ENCODE measurements around the gene RPL19.

RPL19 gene

DNA sequence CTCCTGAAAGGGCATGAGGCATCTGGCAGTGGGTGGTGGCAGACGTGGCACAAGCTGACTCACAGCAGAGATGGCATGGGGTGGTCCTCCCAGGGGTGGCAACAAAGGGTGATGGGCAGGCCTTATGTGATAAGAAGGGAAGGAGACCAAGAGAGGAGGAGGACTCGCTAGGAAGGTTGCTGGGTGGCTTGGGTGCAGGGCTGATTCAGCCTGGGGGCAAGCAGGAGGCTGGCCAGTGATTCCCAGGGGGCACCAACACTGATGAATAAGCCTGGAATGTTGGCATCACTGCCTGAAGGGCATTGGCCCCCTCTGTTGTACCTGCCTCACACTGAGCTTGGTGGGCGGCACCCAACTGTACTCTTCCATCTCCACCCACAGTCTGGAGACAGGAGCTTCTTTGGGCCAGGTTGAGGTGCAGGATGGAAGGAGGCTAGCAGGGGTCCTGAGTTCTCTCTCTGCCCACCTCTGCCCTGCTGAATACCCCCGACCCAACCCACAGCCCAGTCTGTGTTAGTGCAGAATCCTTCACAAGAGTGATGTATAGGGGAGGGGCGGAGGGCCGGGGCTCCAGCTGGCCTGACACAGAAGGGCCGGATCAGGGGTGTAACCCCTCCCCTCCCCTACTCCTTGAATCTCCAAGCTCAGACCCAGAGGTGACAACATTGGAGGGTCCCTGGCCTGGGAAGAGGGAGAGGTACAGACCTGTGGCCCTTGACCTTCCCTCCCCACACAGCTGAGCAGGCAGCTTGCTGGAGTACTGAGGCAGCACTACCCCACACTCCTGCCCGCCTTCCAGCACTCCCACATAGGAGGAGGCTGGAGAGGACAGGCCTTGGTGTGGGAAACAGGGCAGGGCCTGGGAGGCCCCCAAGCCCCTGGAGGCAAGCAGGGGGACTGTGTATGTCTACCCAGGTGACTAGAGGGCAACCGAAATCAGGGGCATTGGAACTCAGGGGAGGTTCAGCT lies 23.1 kb downstream of the RPL19 start:
- DNase-seq (no peak), ATAC-seq (peak; percentile 21)
- peaks cover 67% of the 10 kb centered on the region for H3K27me3 Mint-ChIP-seq
- no peak overlapping the region for H3K27ac Mint-ChIP-seq
- H3K4me3 Mint-ChIP-seq = no peak overlapping the region
- H3K4me1 Mint-ChIP-seq = peaks cover 21% of the 10 kb centered on the region
- H3K9me3 Mint-ChIP-seq = no peaks in the 10 kb centered on the region

DNA sequence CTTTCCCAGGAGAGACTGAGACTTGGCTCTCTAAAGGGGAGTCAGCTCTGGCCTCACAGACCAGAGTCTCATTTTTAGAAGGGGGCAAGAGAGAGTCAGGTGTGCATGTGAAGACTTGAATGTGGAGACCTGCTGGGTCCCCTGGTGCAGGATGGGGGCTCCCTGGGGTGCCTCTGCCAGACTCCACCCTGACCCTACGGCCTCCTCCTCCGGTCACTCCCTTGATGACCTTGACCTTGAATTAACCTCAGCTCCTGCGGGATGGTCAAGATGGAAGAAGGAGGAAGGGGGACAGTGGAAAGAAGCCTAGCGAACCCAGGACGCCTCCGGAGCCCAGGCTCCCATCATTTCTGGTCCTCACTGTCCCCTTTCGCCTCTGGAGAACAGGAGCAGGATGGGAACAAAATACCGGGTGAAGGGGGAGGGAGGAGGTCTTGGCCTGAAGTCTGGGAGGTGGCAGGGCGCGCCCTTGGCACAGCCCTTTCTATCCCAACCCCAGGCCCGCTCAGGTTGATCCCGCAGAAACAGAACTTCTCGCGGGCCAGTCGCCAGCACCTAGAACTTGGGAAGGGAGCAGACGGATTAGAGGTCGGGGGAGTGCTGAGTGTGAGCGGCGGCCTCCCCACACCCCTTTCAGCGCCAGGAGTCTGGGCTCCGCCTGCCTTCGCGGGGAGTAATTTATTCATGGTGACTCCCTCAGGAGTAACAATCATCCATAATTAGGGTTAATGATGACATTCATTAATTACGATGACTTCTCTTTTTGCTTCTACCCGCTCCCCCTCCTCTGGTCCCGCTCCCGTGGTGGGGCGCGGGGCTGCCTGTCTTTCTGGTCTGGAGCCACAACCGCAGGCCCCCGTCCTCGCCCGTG lies 24.1 kb downstream of the RPL19 start:
- ATAC-seq (no peak), DNase-seq (no peak)
- Mint-ChIP-seq H3K4me3 (peak overlapping the region; percentile 32 to 58), H3K27me3 (peaks cover 63% of the 10 kb centered on the region), H3K27ac (no peak overlapping the region), H3K9me3 (no peaks in the 10 kb centered on the region), H3K4me1 (peaks cover 20% of the 10 kb centered on the region)

- Mint-ChIP-seq H3K9me3 (no peaks in the 10 kb centered on the region), H3K4me3 (peak overlapping the region; percentile 81 to 82), H3K27me3 (peaks cover 62% of the 10 kb centered on the region), H3K27ac (peak overlapping the region in 1 of 2 donors; percentile 80), H3K4me1 (peaks cover 26% of the 10 kb centered on the region)
- peak; percentile 40 for ATAC-seq
- DNase-seq = no peak
Measured at GRCh38 chr17:39224778-39225307, 24.8 kb downstream of the RPL19 start.

DNA sequence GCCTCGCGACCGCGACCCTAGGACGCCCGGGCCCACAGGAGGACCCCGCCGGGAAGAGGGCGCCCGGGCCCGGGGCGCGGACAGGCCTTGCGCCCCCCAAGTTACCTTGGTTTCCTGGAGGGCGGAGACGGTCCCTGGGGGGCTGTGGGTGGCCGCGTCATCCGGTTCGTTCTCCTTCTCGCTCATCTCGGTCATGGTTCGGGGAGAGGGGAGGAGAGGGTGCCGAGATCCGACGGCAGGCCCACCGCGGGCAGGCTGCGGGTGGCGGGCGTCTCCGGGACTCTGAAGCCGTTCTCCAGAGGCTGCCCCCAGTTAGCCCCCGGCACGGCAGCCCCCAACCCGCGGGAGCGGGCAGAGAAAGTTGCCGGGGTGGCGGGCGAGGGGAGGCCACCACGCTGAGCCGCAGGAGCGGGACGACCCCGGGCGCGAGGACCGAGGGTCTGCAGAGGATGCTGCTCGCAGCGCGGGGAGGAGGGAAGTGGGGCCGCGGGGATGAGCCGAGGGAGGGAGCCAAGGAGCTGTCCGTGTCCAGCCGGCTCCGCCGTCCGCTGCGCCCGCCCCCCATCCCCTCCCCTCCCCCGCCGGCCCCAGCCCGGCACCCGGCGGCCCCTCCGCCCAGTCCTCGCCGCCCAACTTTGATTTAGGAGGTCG lies 25.4 kb downstream of the RPL19 start, which contains the start of gene STAC2:
Gene STAC2 (minus strand): TSS at position 638 of the 651 bp plus-strand sequence. CDS start 443 bp downstream, at position 195.
- peaks cover 61% of the 10 kb centered on the region for H3K27me3 Mint-ChIP-seq
- peak within 1 kb of the TSS; percentile 88 to 90 for H3K4me3 Mint-ChIP-seq
- DNase-seq (no peak), ATAC-seq (peak; percentile 47)
- no peaks in the 10 kb centered on the region for H3K9me3 Mint-ChIP-seq
- H3K4me1 Mint-ChIP-seq = peaks cover 26% of the 10 kb centered on the region
- peak within 1 kb of the TSS in 1 of 2 donors; percentile 80 for H3K27ac Mint-ChIP-seq

DNA sequence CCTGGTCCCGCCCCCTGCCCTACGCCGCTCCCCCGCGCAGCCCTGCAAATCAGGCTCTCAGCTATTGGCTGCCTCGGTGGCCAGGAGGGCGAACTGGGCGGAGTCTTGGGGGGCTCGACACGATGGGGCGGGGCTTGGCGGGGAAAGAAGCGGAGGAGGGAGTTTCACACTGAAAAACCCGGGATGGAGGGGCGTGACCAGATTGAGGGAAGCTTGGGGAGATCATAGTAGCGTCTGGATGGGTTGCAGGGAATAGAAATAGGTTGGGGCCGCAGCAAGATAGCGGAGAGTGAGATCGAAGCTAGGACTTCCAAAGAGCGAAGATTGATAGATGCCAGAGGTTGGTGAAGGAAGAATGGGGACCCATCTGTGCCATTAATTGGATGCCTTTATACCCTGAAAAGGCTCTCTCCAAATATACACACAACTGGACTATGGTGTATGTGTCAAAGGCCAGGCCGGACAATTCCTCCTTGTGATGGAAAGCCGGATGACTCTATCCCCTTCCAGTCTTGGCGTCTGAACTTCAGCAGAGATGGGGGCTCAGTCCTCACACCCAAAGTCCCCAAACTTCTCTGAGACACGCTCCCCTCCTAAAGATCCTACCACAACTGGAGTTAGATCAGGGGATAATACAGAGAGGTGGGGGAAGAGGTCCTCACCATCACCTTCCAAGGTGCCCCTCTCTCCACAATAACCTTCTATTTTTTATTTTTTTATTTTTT lies 26.0 kb downstream of the RPL19 start:
- peak in 1 of 2 donors; percentile 48 for DNase-seq
- Mint-ChIP-seq H3K27me3 (peaks cover 61% of the 10 kb centered on the region), H3K9me3 (no peaks in the 10 kb centered on the region), H3K4me1 (peaks cover 27% of the 10 kb centered on the region), H3K4me3 (peak overlapping the region; percentile 88 to 90), H3K27ac (no peak overlapping the region)
- ATAC-seq = peak; percentile 72

DNA sequence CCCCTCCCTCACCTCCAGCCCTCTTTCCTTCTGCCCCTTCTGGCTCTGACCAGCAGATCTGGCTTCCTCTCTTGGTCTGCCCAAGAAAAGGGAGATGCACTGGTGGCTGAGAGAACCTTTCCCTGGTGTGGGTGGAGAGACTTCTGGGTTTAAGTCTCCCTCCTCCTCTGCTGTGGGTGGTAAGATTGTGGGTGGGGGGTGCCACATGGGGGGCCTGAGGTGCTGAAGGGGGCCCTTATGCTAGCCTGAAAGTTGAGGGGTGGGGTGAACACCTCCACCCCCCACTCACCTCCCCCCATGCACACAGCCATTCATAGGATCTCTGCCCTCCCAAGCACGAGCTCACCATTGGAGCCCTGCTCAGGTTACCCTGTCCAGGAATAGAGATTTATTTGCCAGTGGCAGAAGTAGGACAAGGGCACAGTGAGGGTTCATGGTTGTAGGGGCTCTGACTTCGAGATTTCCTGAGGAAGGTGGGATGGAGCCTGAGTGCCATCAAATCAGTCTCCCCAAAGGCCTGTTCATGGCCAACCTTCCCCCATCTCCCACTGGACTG lies 27.4 kb downstream of the RPL19 start:
- DNase-seq (no peak), ATAC-seq (no peak)
- H3K27me3 Mint-ChIP-seq = peaks cover 67% of the 10 kb centered on the region
- peaks cover 40% of the 10 kb centered on the region for H3K4me1 Mint-ChIP-seq
- no peak overlapping the region for H3K4me3 Mint-ChIP-seq
- no peak overlapping the region for H3K27ac Mint-ChIP-seq
- H3K9me3 Mint-ChIP-seq = no peaks in the 10 kb centered on the region

GRCh38 chr17:39229274-39229913 lies 29.3 kb downstream of the RPL19 start:
- no peak for DNase-seq

GRCh38 chr17:39230361-39230760 lies 30.3 kb downstream of the RPL19 start:
- Mint-ChIP-seq H3K27ac (no peak overlapping the region), H3K4me3 (no peak overlapping the region), H3K27me3 (peaks cover 41% of the 10 kb centered on the region), H3K9me3 (no peaks in the 10 kb centered on the region), H3K4me1 (peaks cover 36% of the 10 kb centered on the region)
- DNase-seq = no peak
- no peak for ATAC-seq

More at GRCh38 chr17:39229274-39229913, 29.3 kb downstream of the RPL19 start:
- H3K4me3 Mint-ChIP-seq = no peak overlapping the region
- peaks cover 35% of the 10 kb centered on the region for H3K4me1 Mint-ChIP-seq
- ATAC-seq = no peak
- H3K27me3 Mint-ChIP-seq = peaks cover 51% of the 10 kb centered on the region
- H3K27ac Mint-ChIP-seq = no peak overlapping the region
- no peaks in the 10 kb centered on the region for H3K9me3 Mint-ChIP-seq

GRCh38 chr17:39231091-39231561 lies 31.0 kb downstream of the RPL19 start:
- DNase-seq (no peak), ATAC-seq (no peak)
- H3K4me3 Mint-ChIP-seq = peak overlapping the region in 1 of 2 donors; percentile 26
- H3K27ac Mint-ChIP-seq = no peak overlapping the region
- H3K27me3 Mint-ChIP-seq = peaks cover 33% of the 10 kb centered on the region
- peaks cover 37% of the 10 kb centered on the region for H3K4me1 Mint-ChIP-seq
- H3K9me3 Mint-ChIP-seq = no peaks in the 10 kb centered on the region

- Mint-ChIP-seq H3K4me3 (peak overlapping the region; percentile 39 to 50), H3K4me1 (peaks cover 35% of the 10 kb centered on the region), H3K27me3 (peaks cover 29% of the 10 kb centered on the region), H3K27ac (peak overlapping the region in 1 of 2 donors; percentile 77), H3K9me3 (no peaks in the 10 kb centered on the region)
- ATAC-seq (peak; percentile 82), DNase-seq (peak; percentile 60)
Measured at GRCh38 chr17:39231591-39232551, 31.8 kb downstream of the RPL19 start.

- H3K4me1 Mint-ChIP-seq = peaks cover 57% of the 10 kb centered on the region
- ATAC-seq (peak; percentile 72), DNase-seq (peak; percentile 58 to 67)
- peaks cover 7% of the 10 kb centered on the region for H3K27me3 Mint-ChIP-seq
- H3K4me3 Mint-ChIP-seq = no peak overlapping the region
- H3K9me3 Mint-ChIP-seq = no peaks in the 10 kb centered on the region
- no peak overlapping the region for H3K27ac Mint-ChIP-seq
Measured at GRCh38 chr17:39235555-39236449, 35.7 kb downstream of the RPL19 start.

DNA sequence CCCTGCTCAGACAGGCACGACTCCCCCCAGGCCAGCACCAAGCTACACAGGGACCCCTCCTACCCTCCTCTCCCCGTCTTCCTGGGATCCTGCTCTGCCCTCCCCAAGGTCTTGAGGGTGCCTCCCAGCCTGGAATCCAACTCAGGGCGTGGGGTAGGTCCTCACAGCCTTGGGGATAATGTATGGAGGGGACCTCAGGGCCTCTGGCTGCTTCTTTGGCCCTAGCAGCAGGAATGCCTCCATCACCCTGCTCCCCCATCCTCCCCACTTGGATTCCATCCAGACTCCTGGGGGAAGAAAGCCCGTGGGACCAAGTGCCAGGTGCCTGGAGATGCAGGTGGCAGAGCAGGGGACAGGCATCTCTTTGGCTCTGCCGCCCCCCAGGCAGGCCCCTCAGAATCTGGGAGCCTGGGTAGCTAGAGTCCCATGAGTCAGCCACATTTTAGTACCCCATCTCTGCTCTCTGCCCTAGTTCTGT lies 36.4 kb downstream of the RPL19 start:
- no peak overlapping the region for H3K27ac Mint-ChIP-seq
- ATAC-seq = no peak
- DNase-seq = no peak
- H3K4me1 Mint-ChIP-seq = peaks cover 52% of the 10 kb centered on the region
- no peak overlapping the region for H3K4me3 Mint-ChIP-seq
- peaks cover 7% of the 10 kb centered on the region for H3K27me3 Mint-ChIP-seq
- no peaks in the 10 kb centered on the region for H3K9me3 Mint-ChIP-seq
